Retinal pigment epithelial cell (primary cell): Measurements from ENCODE around the gene ATG9B.

Experiments
- DNase-seq: peaks from one replicate; pipeline ENCODE4 v3.0.0-alpha.2; 2010; ENCODE audit warnings: low read depth
- H3K4me3 ChIP-seq: 2 replicates; pipeline ENCODE4 v1.5.1; 2011; ENCODE audit warnings: mild to moderate bottlenecking, low read length, control low read depth, moderate library complexity
- TF ChIP-seq, protein P1 (sequence below): conservative IDR thresholded peaks from 2 replicates; pipeline ENCODE4 v1.5.1; 2011; ENCODE audit warnings: low read depth, low read length, control low read depth, inconsistent platforms

ATG9B gene, protein sequence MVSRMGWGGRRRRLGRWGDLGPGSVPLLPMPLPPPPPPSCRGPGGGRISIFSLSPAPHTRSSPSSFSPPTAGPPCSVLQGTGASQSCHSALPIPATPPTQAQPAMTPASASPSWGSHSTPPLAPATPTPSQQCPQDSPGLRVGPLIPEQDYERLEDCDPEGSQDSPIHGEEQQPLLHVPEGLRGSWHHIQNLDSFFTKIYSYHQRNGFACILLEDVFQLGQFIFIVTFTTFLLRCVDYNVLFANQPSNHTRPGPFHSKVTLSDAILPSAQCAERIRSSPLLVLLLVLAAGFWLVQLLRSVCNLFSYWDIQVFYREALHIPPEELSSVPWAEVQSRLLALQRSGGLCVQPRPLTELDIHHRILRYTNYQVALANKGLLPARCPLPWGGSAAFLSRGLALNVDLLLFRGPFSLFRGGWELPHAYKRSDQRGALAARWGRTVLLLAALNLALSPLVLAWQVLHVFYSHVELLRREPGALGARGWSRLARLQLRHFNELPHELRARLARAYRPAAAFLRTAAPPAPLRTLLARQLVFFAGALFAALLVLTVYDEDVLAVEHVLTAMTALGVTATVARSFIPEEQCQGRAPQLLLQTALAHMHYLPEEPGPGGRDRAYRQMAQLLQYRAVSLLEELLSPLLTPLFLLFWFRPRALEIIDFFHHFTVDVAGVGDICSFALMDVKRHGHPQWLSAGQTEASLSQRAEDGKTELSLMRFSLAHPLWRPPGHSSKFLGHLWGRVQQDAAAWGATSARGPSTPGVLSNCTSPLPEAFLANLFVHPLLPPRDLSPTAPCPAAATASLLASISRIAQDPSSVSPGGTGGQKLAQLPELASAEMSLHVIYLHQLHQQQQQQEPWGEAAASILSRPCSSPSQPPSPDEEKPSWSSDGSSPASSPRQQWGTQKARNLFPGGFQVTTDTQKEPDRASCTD

DNA sequence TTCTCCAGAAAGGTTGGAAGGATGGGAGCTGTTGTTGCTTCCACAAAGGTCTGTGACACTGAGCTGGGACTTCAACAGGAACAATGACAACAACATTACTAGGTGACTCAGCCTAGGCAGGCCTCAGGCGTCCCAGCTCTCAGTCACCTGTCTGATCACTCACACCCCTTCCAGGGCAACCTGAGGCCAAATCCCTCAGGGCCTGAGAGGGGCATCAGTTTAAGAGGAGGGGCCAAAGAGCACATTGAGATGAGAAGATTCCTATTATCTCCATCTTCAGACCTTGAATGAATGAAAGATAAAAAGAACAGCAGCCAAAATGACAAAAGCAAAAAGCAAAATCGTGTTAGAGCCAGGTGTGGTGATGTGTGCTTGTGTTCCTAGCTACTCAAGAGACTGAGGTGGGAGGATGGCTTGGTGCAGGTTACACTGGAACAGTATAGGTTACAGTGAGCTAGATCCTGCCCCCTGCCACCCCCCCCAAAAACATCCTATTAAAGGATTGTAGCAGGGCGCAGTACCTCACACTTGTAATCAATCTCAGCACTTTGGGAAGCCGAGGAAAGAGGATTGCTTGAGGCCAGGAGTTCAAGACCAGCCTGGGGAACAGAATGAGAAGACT is at the start of gene ATG9B:
ATG9B (minus strand) TSS at position 60 of the 622 bp plus-strand sequence. CDS start 71 bp downstream, outside the sequence.
- H3K4me3 ChIP-seq, result no peak within 1 kb of the TSS
- TF ChIP-seq, protein P1, sequence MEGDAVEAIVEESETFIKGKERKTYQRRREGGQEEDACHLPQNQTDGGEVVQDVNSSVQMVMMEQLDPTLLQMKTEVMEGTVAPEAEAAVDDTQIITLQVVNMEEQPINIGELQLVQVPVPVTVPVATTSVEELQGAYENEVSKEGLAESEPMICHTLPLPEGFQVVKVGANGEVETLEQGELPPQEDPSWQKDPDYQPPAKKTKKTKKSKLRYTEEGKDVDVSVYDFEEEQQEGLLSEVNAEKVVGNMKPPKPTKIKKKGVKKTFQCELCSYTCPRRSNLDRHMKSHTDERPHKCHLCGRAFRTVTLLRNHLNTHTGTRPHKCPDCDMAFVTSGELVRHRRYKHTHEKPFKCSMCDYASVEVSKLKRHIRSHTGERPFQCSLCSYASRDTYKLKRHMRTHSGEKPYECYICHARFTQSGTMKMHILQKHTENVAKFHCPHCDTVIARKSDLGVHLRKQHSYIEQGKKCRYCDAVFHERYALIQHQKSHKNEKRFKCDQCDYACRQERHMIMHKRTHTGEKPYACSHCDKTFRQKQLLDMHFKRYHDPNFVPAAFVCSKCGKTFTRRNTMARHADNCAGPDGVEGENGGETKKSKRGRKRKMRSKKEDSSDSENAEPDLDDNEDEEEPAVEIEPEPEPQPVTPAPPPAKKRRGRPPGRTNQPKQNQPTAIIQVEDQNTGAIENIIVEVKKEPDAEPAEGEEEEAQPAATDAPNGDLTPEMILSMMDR, result no peak
- DNase-seq, result no peak

DNA sequence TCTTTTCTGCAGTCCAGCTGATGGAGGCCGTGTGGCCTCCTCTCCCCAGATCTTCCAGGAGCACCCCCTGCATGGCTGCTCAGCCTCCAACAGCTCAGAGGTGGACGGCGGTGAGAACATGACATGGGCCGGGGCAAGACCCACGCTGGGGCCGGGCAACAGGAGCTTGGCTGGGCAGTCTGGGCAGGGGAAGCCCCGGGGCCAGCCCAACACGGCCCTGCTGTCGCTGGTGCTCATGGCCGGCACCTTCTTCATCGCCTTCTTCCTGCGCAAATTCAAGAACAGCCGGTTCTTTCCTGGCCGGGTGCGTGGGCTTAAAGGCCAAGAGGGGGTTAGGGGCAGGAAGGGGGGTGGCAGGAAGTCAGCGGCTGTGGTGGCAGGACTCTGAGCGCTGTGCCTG is 49.7 kb upstream of the ATG9B start:
- DNase-seq, result no peak
- TF ChIP-seq, protein P1, result no peak
- H3K4me3 ChIP-seq, result no peak overlapping the region

DNA sequence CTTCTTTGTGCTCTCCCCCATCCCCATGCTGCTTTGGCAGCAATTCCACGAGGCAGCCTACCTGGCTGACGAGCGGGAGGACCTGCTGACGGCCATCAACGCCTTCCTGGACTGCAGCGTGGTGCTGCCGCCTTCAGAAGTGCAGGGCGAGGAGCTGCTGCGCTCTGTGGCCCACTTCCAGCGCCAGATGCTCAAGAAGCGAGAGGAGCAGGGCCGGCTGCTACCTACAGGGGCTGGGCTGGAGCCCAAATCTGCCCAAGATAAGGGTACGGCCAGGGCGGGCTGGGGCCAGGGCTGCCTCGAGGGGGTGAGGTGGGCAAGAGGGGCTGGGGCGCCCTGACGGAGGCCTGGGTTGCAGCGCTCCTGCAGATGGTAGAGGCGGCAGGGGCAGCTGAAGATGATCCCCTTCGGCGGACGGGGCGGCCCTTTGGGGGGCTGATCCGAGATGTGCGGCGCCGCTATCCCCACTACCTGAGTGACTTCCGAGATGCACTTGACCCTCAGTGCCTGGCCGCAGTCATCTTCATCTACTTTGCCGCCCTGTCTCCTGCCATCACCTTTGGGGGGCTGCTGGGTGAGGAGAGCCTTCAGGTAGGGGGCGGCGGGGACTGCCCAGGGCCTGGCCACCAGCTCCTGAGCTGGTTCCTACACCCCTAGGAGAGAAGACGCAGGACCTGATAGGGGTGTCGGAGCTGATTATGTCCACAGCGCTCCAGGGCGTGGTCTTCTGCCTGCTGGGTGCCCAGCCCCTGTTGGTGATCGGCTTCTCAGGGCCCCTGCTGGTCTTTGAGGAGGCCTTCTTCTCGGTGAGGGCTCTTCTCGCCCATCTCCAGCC is 47.0 kb upstream of the ATG9B start:
- TF ChIP-seq, protein P1, result no peak
- DNase-seq, result no peak
- no peak overlapping the region for H3K4me3 ChIP-seq

DNA sequence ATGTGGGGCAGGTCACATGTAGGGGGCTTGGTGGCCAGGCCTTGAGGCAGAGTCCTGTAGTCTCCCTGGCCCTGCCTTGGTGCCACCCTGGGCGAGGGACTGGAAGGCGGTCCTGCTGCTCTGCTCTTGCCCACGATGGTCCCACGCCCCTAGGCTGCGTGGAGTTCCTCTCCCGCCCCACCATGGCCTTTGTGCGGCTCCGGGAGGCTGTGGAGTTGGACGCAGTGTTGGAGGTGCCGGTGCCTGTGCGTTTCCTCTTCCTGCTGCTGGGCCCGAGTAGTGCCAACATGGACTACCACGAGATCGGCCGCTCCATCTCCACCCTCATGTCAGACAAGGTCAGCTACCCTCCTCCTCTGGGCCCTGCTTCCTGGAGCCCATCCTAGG is 46.3 kb upstream of the ATG9B start:
- TF ChIP-seq, protein P1, result no peak
- no peak for DNase-seq
- no peak overlapping the region for H3K4me3 ChIP-seq

DNA sequence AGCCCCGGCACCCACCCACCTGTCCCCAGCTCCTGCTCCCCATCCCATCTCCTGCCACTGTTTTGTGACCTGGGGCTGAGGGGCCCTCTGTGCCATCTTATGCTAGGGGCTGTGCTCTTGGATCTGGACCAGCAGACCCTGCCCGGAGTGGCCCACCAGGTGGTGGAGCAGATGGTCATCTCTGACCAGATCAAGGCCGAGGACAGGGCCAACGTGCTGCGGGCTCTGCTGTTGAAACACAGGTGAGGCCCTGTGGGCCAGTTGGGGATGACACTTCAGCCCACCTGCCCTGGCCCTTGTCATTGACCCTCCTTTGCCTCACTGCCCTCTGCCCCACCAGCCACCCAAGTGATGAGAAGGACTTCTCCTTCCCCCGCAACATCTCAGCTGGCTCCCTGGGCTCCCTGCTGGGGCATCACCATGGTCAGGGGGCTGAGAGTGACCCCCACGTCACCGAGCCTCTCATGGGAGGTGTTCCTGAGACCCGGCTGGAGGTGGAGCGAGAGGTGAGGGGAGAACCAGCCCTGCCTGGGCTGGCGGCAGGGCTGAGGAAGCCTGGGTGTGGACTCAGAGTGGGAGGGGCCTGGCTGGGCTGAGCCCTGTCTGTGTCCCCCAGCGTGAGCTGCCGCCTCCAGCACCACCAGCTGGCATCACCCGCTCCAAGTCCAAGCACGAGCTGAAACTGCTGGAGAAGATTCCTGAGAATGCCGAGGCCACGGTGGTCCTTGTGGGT is 45.7 kb upstream of the ATG9B start:
- TF ChIP-seq, protein P1, result no peak
- no peak overlapping the region for H3K4me3 ChIP-seq
- DNase-seq, result no peak

DNA sequence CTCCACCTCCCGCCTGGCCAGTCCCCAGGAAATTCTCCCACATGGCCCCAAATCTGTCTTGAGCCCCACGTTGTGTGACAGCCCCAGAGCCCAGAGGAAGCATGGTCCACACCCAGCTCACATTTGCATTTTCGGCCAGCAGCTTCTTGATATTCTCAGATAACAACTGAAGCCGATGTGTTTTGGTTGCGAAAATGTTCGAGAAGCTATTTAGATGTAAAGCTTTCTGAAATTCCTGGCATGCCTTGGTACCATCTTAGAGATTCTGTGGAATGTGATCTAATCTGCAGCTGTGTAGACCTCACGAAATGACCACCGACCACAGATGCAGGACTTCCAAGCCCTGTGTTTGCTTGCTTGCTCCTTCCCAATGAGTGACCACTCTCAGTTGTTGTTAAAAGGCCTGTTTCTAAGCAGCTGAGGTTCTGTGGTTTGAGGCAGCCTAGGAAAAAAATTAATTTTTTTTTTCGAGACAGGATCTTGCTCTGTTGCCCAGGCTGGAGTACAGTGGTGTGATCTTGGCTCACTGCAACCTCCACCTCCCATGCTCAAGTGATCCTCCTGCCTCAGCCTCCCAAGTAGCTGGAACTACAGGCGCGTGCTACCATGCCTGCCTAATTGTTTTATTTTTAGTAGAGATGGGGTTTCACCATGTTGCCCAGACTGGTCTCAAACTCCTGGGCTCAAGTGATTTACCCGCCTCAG is 43.9 kb upstream of the ATG9B start:
- TF ChIP-seq, protein P1, result no peak
- no peak for DNase-seq

More for the DNA sequence above, 43.9 kb upstream of the ATG9B start:
- no peak overlapping the region for H3K4me3 ChIP-seq
